Ovary (tissue), 3 donors: Measurements from ENCODE around the gene TIMM8B.

Source experiments
- EP300 ChIP-seq: sonication (generic); formaldehyde crosslinking; IDR thresholded peaks from one replicate; pipeline ENCODE4 v1.6.1; 2017; ENCODE audit warnings: antibody characterized with exemption
- TF ChIP-seq, protein P1 (sequence below), 3 donors: fragments of 450-650 bp in 2 of 3; fragments of 200-600 bp in 1 of 3; IDR thresholded peaks; one replicate each; pipeline versions ENCODE4 v1.5.1 to v1.8.0; 2016 to 2022; ENCODE audit warnings: antibody characterized with exemption in 3 of 3, mild to moderate bottlenecking in 1 of 3
- donor health status: DM: no; HTN: no; CAD: no.

DNA sequence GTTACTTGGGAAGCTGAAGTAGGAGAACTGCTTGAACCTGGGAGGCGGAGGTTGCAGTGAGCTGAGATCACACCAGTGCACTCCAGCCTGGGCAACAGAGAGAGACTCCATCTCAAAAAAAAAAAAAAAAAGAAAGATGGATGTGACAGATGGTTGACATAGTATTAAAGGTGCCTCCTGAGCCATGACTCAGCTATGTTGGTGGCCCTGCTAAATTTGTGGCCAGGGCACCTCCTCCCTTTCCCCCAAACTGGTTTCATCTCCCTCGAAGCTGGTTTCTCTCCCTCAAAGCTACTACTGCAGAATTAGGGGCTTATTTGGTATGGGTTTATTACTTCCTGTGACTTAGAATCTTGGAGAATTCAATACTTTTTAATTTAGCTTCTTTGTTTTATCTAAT lies 31.6 kb upstream of the TIMM8B start:
- TF ChIP-seq, protein P1, sequence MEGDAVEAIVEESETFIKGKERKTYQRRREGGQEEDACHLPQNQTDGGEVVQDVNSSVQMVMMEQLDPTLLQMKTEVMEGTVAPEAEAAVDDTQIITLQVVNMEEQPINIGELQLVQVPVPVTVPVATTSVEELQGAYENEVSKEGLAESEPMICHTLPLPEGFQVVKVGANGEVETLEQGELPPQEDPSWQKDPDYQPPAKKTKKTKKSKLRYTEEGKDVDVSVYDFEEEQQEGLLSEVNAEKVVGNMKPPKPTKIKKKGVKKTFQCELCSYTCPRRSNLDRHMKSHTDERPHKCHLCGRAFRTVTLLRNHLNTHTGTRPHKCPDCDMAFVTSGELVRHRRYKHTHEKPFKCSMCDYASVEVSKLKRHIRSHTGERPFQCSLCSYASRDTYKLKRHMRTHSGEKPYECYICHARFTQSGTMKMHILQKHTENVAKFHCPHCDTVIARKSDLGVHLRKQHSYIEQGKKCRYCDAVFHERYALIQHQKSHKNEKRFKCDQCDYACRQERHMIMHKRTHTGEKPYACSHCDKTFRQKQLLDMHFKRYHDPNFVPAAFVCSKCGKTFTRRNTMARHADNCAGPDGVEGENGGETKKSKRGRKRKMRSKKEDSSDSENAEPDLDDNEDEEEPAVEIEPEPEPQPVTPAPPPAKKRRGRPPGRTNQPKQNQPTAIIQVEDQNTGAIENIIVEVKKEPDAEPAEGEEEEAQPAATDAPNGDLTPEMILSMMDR (IDR thresholded peaks at IDR 0.05), result no peak
- TF ChIP-seq EP300, result no peak
